ENCODE results near the gene PPP1R3G. TPM values are rescaled to one million over a fixed set of nuclear protein-coding genes. Genes with fewer than 3 reads are reported as not detected.

The PPP1R3G gene
- total RNA-seq, 4 donors from 2014 or later: 1.3 to 4.2 (median 2.5) TPM

GRCh38 chr6:5050009-5050408 lies 35.1 kb upstream of the PPP1R3G start:
- no peak for TF ChIP-seq CTCF (IDR thresholded peaks at IDR 0.05; ENCODE audit: low read depth)

- no peak for TF ChIP-seq CTCF (IDR thresholded peaks at IDR 0.05; ENCODE audit: low read depth)
Observed at GRCh38 chr6:5051394-5051793, 33.7 kb upstream of the PPP1R3G start.

GRCh38 chr6:5053038-5053437 lies 32.1 kb upstream of the PPP1R3G start:
- no peak for TF ChIP-seq CTCF (IDR thresholded peaks at IDR 0.05; ENCODE audit: low read depth)

- no peak for TF ChIP-seq CTCF (IDR thresholded peaks at IDR 0.05; ENCODE audit: low read depth)
Observed at GRCh38 chr6:5053864-5054244, 31.3 kb upstream of the PPP1R3G start.

- no peak for TF ChIP-seq CTCF (IDR thresholded peaks at IDR 0.05; ENCODE audit: low read depth)
Observed at GRCh38 chr6:5054245-5054873, 30.8 kb upstream of the PPP1R3G start.

GRCh38 chr6:5055118-5055517 lies 30.0 kb upstream of the PPP1R3G start:
- no peak for TF ChIP-seq CTCF (IDR thresholded peaks at IDR 0.05; ENCODE audit: low read depth)

- TF ChIP-seq CTCF (IDR thresholded peaks at IDR 0.05; ENCODE audit: low read depth): no peak
Observed at GRCh38 chr6:5058254-5058653, 26.9 kb upstream of the PPP1R3G start.

Data from subcutaneous adipose tissue (tissue), 4 donors.